ENCODE measurements around the gene CDON. TPM values are rescaled to one million over a fixed set of nuclear protein-coding genes. Genes with fewer than 3 reads are reported as not detected.

CDON gene
- total RNA-seq, 2 experiments from 2014 or later, result 3.6 to 4.1 TPM

DNA sequence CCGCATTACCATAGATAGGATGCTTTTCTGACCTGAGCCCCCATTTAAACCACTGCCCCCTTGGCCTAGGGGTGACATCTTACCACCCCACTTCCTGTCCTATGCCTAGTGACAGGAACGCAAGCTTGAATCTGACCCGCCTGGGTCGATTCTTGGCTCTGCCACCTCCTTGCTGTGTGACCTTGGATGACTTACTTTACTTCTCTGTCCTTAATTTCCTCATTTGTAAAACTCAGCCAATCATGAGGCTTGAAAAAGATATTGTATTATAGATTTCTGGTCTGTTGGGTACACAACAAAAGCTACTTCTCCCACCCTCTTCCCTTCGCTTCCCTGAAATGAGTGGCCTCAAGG, 39.2 kb upstream of the CDON start:
- CTCF ChIA-PET, result interaction anchor here (0.9 kb wide), 1 partner anchor 92 kb away, joined by 3 read pairs; no protein-coding TSS in a partner anchor
- POLR2A ChIA-PET, result no interaction called here
- ATAC-seq (no peak), DNase-seq (no peak)
- peaks cover 2% of the 10 kb centered on the region for H3K27me3 Mint-ChIP-seq (ENCODE audit: low read depth)
- H3K9me3 Mint-ChIP-seq (ENCODE audit: insufficient read depth), result no peaks in the 10 kb centered on the region
- H3K36me3 Mint-ChIP-seq (ENCODE audit: low read depth), result no peaks in the 10 kb centered on the region
- no peak overlapping the region for H3K4me3 Mint-ChIP-seq
- no peak overlapping the region for H3K27ac Mint-ChIP-seq
- H3K4me1 Mint-ChIP-seq (ENCODE audit: low read depth), result no peaks in the 10 kb centered on the region

DNA sequence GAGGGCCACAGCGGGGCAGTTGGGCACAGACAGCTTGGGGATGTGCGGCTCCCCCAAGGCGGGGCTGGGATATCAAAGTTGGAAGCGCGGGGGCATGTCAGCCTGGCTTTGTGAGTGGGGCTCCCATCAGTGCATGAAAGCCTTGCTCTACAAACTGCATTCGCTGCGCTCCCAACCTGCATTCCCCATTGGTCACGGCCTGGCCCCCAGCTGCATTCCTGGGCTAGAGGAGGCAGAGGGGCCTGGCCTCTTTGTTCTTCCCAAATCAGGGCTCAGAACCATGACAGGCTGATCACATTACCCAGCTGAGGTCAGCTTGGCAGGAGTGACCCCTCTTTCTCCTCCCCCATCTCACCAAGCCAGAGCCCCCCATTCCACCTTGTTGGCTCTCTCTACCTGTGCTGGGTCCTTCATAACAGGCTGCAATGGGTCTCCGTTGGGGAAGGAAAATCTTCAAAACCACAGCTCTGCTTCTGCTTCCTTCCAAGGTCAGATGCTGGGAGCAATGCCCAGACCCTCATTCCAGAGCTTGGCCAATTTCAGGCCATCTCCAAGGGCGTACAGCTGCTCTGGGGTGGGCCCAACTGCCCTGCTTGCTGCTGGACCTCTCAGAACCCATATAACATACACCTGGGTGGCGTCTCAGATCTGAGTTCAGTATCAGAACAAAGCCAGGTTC, 38.7 kb upstream of the CDON start:
- Mint-ChIP-seq H3K4me1 (ENCODE audit: low read depth) (no peaks in the 10 kb centered on the region), H3K4me3 (no peak overlapping the region), H3K27me3 (ENCODE audit: low read depth) (peaks cover 2% of the 10 kb centered on the region), H3K9me3 (ENCODE audit: insufficient read depth) (no peaks in the 10 kb centered on the region), H3K36me3 (ENCODE audit: low read depth) (no peaks in the 10 kb centered on the region), H3K27ac (peak overlapping the region; percentile 19)
- ChIA-PET POLR2A (no interaction called here), CTCF (no interaction called here)
- DNase-seq (no peak), ATAC-seq (no peak)

DNA sequence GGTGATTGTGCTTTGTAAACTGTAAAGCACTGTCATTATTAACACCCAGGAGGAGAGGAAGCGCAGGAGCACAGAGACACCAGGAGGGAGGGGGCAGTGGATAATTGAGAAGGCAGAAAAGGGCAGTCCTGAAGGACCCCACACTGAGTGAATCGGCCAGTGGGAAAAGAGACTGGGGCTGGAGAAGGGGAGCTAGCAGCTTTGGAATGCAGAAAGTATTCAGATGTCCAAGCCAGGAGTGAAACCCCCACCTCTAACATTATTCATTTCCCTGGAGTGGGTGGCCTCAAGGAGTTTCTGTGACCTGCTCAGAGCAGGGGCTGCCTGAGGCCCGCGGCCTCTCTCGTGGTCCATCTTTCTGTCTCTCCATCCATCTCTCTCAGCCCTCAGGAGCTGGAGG, 38.0 kb upstream of the CDON start:
- H3K36me3 Mint-ChIP-seq (ENCODE audit: low read depth), result no peaks in the 10 kb centered on the region
- ChIA-PET POLR2A (no interaction called here), CTCF (no interaction called here)
- no peak overlapping the region for H3K4me3 Mint-ChIP-seq
- no peak overlapping the region for H3K27ac Mint-ChIP-seq
- DNase-seq, result no peak
- H3K9me3 Mint-ChIP-seq (ENCODE audit: insufficient read depth), result no peaks in the 10 kb centered on the region
- H3K4me1 Mint-ChIP-seq (ENCODE audit: low read depth), result no peaks in the 10 kb centered on the region
- H3K27me3 Mint-ChIP-seq (ENCODE audit: low read depth), result peaks cover 4% of the 10 kb centered on the region
- ATAC-seq, result no peak

DNA sequence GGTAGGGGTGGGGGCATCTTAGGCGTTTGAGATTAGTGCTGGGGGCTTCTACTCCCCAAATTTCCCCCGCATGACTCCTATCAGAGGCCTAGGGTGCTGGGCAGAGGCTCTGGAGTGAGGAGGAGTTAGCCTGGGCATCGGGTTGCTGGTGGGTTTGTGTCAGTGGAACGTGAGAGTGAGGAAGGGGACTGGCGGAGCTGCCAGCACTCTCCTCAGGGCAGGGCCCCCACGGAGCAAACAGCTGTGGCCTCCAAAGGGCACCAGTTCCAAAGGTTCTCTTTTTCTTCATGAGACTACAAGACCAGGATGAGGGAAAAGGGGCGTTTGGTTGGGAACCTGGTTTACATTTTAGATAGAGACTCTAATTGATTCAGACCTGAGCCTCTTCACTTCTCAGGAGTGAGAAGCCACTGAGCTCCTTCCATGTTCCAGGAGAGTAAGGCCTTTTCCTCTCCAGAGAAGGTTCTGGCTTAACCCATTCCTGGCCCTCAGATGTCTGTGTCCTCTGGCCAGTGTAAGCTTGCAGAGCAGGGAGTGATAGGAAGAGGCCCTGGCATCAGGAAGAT, 35.6 kb upstream of the CDON start:
- Mint-ChIP-seq H3K9me3 (ENCODE audit: insufficient read depth) (no peaks in the 10 kb centered on the region), H3K36me3 (ENCODE audit: low read depth) (no peaks in the 10 kb centered on the region), H3K27ac (no peak overlapping the region), H3K4me3 (no peak overlapping the region), H3K27me3 (ENCODE audit: low read depth) (peaks cover 11% of the 10 kb centered on the region), H3K4me1 (ENCODE audit: low read depth) (no peaks in the 10 kb centered on the region)
- DNase-seq (no peak), ATAC-seq (no peak)
- ChIA-PET CTCF (no interaction called here), POLR2A (interaction anchor here (0.6 kb wide), 1 partner anchor 185 kb away, joined by 3 read pairs; no protein-coding TSS in a partner anchor)

DNA sequence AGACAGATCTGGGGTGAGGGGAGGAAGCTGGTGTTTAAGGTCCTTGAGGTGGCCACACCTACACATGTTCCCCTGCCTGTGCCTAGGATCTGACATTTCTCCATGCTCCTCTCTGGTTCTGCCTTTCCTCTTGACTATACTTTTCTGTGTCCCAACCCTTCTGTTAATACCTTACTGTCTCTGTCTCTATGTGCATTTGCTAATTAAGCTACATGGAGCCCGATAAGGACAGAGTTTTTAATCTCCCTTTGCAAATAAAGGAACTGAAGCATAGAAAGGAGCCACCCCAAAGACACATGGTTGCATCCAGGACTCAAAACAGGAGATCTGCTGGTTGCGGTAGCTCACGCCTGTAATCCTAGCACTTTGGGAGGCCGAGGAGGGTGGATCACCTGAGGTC, 33.1 kb upstream of the CDON start:
- Mint-ChIP-seq H3K4me3 (no peak overlapping the region), H3K27ac (no peak overlapping the region), H3K36me3 (ENCODE audit: low read depth) (no peaks in the 10 kb centered on the region), H3K4me1 (ENCODE audit: low read depth) (no peaks in the 10 kb centered on the region), H3K27me3 (ENCODE audit: low read depth) (peaks cover 11% of the 10 kb centered on the region), H3K9me3 (ENCODE audit: insufficient read depth) (no peaks in the 10 kb centered on the region)
- DNase-seq (no peak), ATAC-seq (no peak)
- POLR2A ChIA-PET, result no interaction called here
- CTCF ChIA-PET, result no interaction called here

DNA sequence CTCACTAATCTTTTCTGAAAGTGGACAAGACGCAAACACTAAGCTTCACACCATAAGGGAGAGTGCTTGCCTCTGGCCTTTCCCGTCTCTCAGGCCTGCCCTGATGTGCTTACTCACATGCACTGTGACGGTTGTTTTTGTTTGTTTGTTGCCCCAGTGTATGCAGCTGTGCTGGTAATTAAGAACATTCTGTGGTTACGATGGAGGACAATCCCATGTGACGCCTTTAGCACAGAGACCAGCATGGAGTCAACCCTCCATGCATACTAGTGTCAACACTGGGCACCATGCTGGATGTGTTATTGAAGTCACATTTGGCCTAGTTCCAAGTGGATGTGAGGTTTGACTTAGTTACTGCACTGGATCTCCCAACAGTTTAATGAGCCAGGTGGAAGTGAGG, 27.8 kb upstream of the CDON start:
- POLR2A ChIA-PET, result no interaction called here
- H3K4me3 Mint-ChIP-seq, result no peak overlapping the region

DNA sequence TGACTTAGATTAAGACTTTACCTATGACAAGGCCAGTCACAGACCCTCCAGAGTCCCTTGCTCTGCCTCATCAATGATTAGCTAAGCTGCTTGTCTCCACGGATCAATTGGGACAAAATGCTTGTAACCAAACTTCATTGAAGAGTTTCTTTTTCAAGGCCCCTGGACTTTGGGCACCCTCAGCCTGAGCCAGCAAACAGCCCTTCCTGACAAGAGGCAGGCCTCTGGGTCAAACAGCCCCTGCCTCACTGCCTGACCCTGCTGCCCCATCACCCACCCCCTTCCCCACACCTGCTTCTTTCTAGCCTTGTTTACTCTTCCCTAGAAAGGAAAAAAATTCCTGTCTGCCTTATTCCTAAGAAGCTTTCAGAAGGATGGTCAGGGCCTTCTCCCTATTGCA, 26.3 kb upstream of the CDON start:
- no peaks in the 10 kb centered on the region for H3K27me3 Mint-ChIP-seq (ENCODE audit: low read depth)
- peaks cover 18% of the 10 kb centered on the region for H3K4me1 Mint-ChIP-seq (ENCODE audit: low read depth)
- no peak for DNase-seq

More for the DNA sequence above, 27.8 kb upstream of the CDON start:
- Mint-ChIP-seq H3K4me1 (ENCODE audit: low read depth) (peaks cover 4% of the 10 kb centered on the region), H3K9me3 (ENCODE audit: insufficient read depth) (no peaks in the 10 kb centered on the region), H3K36me3 (ENCODE audit: low read depth) (no peaks in the 10 kb centered on the region), H3K27ac (no peak overlapping the region), H3K27me3 (ENCODE audit: low read depth) (peaks cover 7% of the 10 kb centered on the region)
- DNase-seq (no peak), ATAC-seq (no peak)
- CTCF ChIA-PET, result no interaction called here

DNA sequence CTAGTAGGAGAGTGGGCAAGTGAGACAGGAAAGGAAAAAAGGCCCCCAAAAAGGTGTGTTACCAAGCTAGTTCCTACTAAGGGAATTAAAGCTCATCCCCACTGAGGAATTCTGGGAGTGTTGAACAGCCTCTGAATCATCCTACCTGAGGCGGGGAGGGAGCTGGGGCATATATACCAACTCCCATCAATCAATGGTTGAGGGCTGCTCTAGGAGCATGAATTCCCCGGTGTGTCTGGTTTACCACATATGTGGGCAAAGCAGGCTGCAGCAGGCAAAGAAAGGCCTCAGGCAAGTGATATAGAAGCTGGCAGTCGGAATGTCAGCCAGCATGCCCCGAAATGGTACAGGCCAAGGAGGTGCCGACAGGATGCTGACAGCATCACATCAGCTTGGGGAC, 23.6 kb upstream of the CDON start:
- ATAC-seq, result no peak
- ChIA-PET POLR2A (no interaction called here), CTCF (no interaction called here)
- DNase-seq, result no peak
- Mint-ChIP-seq H3K4me1 (ENCODE audit: low read depth) (peaks cover 30% of the 10 kb centered on the region), H3K36me3 (ENCODE audit: low read depth) (no peaks in the 10 kb centered on the region), H3K4me3 (no peak overlapping the region), H3K9me3 (ENCODE audit: insufficient read depth) (no peaks in the 10 kb centered on the region), H3K27me3 (ENCODE audit: low read depth) (no peaks in the 10 kb centered on the region), H3K27ac (no peak overlapping the region)

More for the DNA sequence above, 26.3 kb upstream of the CDON start:
- ATAC-seq, result no peak
- Mint-ChIP-seq H3K36me3 (ENCODE audit: low read depth) (no peaks in the 10 kb centered on the region), H3K9me3 (ENCODE audit: insufficient read depth) (no peaks in the 10 kb centered on the region), H3K4me3 (no peak overlapping the region), H3K27ac (peak overlapping the region; percentile 34)
- ChIA-PET CTCF (no interaction called here), POLR2A (no interaction called here)

DNA sequence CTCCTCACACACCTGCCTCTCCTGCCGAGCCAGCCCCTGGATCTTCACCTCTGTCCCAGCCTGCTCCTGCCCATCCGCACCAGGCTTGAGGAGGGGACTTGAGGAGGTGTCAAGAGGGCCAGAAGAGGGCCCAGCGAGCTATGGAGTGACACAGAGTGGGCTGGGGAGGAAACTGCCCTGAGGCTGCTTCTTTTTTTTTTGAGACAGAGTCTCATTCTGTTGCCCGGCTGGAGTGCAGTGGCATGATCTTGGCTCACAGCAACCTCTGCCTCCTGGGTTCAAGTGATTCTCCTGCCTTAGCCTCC, 21.9 kb upstream of the CDON start:
- DNase-seq, result no peak
- ChIA-PET CTCF (interaction anchor here (1.7 kb wide), 1 partner anchor 142 kb away, joined by 3 read pairs; no protein-coding TSS in a partner anchor), POLR2A (interaction anchor here (1.4 kb wide), 1 partner anchor 126 kb away, joined by 3 read pairs; no protein-coding TSS in a partner anchor)
- Mint-ChIP-seq H3K4me3 (peak overlapping the region; percentile 63), H3K36me3 (ENCODE audit: low read depth) (no peaks in the 10 kb centered on the region), H3K27ac (peak overlapping the region; percentile 97), H3K27me3 (ENCODE audit: low read depth) (no peaks in the 10 kb centered on the region), H3K9me3 (ENCODE audit: insufficient read depth) (no peaks in the 10 kb centered on the region), H3K4me1 (ENCODE audit: low read depth) (peaks cover 30% of the 10 kb centered on the region)
- peak; percentile 12 for ATAC-seq

DNA sequence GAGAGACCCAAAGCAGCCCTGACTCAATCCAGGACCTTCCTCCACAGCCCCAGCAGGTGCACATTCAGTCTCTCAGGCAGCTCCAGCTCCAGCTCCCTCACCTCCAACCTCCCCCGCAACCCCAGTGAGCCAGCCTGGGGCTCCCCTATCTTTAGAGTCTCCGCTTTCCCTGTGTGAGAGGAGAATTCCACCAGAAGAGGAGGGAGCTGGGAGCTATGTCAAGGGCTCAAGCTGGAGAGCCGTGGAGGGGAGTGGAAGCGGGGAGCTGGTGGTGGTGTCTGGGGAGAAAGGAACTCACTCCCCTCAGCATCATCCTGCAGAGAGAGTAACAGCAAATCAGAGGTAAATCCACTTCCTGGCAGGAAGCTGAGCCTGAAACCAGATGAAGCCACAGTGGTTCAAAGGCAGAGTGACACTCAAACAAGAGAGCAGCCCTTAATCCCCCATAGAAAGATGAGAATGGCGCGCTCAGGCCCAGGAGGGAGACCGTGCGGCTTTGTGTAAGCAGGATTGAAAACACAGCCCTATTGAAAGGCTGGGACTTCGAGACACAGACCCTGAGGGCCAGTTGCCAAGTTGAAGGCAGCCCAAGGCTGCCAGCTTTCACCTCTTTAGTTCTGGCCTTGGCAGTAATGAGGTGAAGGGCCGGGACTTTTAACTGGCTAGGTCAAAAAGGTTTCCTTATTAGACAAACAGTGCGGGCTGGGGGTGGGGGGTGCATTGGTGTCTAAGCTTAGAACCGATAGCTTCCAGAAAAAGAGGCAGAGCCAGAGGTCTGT, 21.4 kb upstream of the CDON start:
- ChIA-PET CTCF (interaction anchor here (1.7 kb wide), 1 partner anchor 142 kb away, joined by 3 read pairs; no protein-coding TSS in a partner anchor), POLR2A (interaction anchor here (1.4 kb wide), 1 partner anchor 127 kb away, joined by 3 read pairs; no protein-coding TSS in a partner anchor)
- DNase-seq, result peak; percentile 73
- Mint-ChIP-seq H3K4me3 (peak overlapping the region; percentile 63), H3K27me3 (ENCODE audit: low read depth) (no peaks in the 10 kb centered on the region), H3K36me3 (ENCODE audit: low read depth) (no peaks in the 10 kb centered on the region), H3K4me1 (ENCODE audit: low read depth) (peaks cover 30% of the 10 kb centered on the region), H3K27ac (peak overlapping the region; percentile 97), H3K9me3 (ENCODE audit: insufficient read depth) (no peaks in the 10 kb centered on the region)
- ATAC-seq, result peak; percentile 97

DNA sequence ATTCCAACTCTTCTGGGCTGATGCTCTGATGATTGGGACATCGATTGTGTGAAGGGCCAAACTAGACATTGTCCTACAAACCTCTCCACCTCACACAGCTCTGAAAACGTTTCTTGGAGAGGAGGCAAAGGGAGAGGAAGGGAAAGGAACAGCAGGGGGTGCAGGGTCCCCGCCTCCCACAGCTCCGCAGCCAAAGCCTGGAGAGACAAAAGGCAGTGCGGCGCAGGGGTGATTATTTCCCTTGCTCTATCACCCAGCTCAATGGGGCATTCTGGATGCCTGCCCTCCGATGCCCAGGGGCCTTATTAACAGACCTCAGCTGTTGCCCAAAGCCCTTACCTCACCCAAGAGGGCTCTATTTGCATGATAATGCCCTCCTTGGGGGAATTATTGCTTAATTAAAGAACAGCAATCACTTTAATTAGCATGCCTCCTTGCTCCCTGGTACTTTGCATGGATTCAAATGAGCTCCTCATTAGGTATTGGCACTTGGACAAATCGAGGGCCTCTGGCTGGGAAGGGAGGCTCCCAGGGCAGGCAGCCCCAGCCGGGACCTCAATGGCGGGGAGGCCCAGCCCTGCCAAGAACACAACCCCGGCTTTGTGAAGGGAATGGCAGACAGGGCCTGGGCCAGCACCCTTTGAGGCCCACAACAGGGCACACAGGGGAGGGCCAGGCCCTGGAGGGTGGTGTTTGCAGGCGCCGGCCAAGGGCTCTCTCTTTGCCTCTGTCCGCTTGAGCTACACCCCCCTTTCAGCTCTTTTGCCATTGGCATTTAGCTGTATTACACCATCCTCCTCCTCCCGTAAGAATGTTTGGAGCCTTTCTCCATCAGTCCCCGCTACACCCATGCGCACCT, 19.8 kb upstream of the CDON start:
- no peaks in the 10 kb centered on the region for H3K36me3 Mint-ChIP-seq (ENCODE audit: low read depth)
- peaks cover 30% of the 10 kb centered on the region for H3K4me1 Mint-ChIP-seq (ENCODE audit: low read depth)
- peak overlapping the region; percentile 97 for H3K27ac Mint-ChIP-seq
- DNase-seq (no peak), ATAC-seq (no peak)
- ChIA-PET CTCF (no interaction called here), POLR2A (interaction anchor here (0.6 kb wide), 1 partner anchor 21 kb away, joined by 3 read pairs; no protein-coding TSS in a partner anchor)
- no peaks in the 10 kb centered on the region for H3K27me3 Mint-ChIP-seq (ENCODE audit: low read depth)
- H3K9me3 Mint-ChIP-seq (ENCODE audit: insufficient read depth), result no peaks in the 10 kb centered on the region
- no peak overlapping the region for H3K4me3 Mint-ChIP-seq

DNA sequence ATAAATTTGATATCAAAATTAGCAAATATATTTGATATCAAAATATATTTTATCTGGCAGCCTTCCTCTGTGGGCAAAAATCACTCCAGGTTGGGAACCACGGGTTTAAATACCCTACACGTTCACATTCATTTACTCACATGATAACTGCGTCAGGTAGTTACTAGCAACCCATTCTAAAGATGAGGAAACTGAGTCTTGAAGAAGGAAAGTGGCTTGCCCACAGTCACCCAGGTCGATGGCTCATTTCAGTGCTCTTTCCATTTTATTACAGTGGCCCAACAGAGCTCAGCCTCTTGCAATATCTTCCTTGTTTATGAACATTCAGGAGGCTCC, 19.2 kb upstream of the CDON start:
- DNase-seq, result no peak
- no peak for ATAC-seq
- Mint-ChIP-seq H3K9me3 (ENCODE audit: insufficient read depth) (no peaks in the 10 kb centered on the region), H3K27ac (no peak overlapping the region), H3K4me1 (ENCODE audit: low read depth) (peaks cover 30% of the 10 kb centered on the region), H3K36me3 (ENCODE audit: low read depth) (no peaks in the 10 kb centered on the region), H3K4me3 (no peak overlapping the region), H3K27me3 (ENCODE audit: low read depth) (no peaks in the 10 kb centered on the region)
- POLR2A ChIA-PET, result no interaction called here
- CTCF ChIA-PET, result no interaction called here

Measured in activated CD8-positive, alpha-beta T cell treated with anti-CD3 and anti-CD28 coated beads, Interleukin-2, amount 10 ng/mL, durations not matched to agents 7 days and 5 days (primary cell).